Stimulated activated CD4-positive, alpha-beta T cell treated with anti-CD3 and anti-CD28 coated beads, Interleukin-12 subunit alpha, Interleukin-12 subunit beta, amount 100 ng/mL, for 48 hours (primary cell): ENCODE data around the gene PIK3IP1.

Experiments used
- DNase-seq, 3 donors: peaks; one replicate each; pipeline ENCODE4 v3.0.0-alpha.2; 2020; ENCODE audit warnings: low read depth in 2 of 3, low spot score in 1 of 3

The PIK3IP1 gene

DNA sequence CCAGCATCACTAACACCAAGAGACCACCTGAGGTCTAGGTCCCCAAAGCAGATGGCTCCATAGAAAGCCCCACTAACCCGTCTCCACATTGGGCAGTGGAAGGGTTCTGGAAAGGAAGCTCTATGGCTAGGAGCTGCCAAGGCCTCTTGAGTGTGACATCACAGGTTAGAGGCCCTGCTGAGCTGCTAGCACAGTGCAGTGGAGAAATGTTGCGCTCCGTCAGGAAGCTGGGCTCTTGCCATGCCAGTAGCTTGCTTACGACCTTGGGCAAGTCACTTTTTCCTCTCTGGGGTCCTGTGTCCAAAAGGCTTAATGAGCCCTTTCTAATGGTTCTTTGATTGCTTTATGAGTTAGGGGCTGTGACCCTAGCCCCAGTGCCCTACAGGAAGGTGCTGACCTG is 10.6 kb downstream of the PIK3IP1 start:
- no peak for DNase-seq

DNA sequence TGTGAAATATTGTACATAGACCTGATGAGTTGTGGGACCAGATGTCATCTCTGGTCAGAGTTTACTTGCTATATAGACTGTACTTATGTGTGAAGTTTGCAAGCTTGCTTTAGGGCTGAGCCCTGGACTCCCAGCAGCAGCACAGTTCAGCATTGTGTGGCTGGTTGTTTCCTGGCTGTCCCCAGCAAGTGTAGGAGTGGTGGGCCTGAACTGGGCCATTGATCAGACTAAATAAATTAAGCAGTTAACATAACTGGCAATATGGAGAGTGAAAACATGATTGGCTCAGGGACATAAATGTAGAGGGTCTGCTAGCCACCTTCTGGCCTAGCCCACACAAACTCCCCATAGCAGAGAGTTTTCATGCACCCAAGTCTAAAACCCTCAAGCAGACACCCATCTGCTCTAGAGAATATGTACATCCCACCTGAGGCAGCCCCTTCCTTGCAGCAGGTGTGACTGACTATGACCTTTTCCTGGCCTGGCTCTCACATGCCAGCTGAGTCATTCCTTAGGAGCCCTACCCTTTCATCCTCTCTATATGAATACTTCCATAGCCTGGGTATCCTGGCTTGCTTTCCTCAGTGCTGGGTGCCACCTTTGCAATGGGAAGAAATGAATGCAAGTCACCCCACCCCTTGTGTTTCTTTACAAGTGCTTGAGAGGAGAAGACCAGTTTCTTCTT is 12.3 kb downstream of the PIK3IP1 start:
- no peak for DNase-seq

- no peak for DNase-seq
Measured at GRCh38 chr22:31279327-31279669, 13.0 kb downstream of the PIK3IP1 start.

DNA sequence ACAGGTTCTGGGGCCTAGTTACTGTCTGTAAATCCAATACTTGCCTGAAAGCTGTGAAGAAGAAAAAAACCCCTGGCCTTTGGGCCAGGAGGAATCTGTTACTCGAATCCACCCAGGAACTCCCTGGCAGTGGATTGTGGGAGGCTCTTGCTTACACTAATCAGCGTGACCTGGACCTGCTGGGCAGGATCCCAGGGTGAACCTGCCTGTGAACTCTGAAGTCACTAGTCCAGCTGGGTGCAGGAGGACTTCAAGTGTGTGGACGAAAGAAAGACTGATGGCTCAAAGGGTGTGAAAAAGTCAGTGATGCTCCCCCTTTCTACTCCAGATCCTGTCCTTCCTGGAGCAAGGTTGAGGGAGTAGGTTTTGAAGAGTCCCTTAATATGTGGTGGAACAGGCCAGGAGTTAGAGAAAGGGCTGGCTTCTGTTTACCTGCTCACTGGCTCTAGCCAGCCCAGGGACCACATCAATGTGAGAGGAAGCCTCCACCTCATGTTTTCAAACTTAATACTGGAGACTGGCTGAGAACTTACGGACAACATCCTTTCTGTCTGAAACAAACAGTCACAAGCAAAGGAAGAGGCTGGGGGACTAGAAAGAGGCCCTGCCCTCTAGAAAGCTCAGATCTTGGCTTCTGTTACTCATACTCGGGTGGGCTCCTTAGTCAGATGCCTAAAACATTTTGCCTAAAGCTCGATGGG is 13.5 kb downstream of the PIK3IP1 start:
- no peak for DNase-seq

DNA sequence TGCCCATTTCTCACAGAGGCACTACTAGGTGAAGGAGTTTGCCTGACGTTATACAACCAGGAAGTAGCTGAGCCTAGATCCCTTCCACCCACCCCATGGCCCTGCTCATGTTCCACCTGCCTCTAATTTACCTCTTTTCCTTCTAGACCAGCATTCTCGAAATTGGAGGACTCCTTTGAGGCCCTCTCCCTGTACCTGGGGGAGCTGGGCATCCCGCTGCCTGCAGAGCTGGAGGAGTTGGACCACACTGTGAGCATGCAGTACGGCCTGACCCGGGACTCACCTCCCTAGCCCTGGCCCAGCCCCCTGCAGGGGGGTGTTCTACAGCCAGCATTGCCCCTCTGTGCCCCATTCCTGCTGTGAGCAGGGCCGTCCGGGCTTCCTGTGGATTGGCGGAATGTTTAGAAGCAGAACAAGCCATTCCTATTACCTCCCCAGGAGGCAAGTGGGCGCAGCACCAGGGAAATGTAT is 14.1 kb downstream of the PIK3IP1 start:
- DNase-seq, result no peak

GRCh38 chr22:31277741-31278140 is 14.5 kb downstream of the PIK3IP1 start:
- no peak for DNase-seq

GRCh38 chr22:31276426-31277167 is 15.7 kb downstream of the PIK3IP1 start:
- no peak for DNase-seq

DNA sequence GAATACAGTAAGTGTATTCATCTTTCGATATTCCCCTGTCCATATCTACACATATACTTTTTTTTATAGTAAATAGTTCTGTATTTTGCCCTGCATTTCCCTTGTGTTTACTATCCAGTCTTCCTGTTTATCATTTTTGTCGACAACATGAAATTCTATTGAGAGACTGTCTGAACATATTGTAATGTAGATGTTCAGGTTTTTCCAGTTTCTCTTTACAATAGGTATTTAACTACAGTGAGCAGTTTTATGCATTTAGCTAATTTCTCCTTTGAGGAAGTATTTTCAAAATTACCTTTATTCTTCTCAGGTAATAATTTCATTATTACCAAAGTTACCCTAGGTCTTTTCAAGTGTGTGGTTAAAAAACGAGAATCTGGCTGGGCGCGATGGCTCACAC is 16.7 kb downstream of the PIK3IP1 start:
- no peak for DNase-seq

- DNase-seq, result no peak
Measured at GRCh38 chr22:31275018-31275417, 17.3 kb downstream of the PIK3IP1 start.

- DNase-seq, result no peak
Measured at GRCh38 chr22:31274017-31274416, 18.3 kb downstream of the PIK3IP1 start.

GRCh38 chr22:31272522-31273446 is 19.5 kb downstream of the PIK3IP1 start:
- peak in 1 of 3 donors; percentile 55 for DNase-seq

DNA sequence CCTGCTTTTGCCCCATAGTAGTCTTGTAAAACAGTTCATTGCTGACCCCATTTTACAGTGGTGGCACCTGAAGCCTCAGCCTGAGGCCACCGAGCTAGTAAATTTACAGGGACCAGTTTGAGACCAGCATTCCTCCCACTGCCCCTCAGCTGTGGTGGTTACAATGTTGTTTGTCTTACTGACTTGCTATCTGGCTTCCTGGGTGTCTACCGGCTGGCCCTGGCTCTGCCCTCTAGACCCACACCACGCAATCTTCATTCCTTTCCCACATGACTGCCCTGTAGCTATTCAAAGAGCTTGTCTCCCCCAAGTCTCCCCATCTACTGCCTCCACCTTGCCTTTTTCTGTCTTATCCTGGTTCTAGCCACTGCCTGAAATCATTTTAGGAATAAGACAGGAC is 20.8 kb downstream of the PIK3IP1 start:
- no peak for DNase-seq

DNA sequence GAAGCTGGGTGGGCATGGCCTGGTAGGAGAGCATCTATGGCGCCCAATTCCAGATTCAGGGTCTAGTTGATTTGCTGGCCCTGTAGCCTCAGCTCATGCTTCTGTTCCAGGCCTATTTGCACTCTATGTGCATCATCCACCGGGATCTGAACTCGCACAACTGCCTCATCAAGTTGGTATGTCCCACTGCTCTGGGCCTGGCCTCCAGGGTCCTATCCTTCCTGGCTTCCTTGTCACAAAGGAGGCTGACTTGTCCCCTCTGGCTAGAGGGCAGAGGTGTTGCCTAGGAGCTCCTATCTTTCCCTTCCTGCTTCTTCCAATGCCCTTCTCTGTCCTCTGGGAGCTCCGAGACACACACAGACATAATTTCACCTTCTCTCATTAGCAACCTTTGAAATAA is 21.3 kb downstream of the PIK3IP1 start:
- no peak for DNase-seq

DNA sequence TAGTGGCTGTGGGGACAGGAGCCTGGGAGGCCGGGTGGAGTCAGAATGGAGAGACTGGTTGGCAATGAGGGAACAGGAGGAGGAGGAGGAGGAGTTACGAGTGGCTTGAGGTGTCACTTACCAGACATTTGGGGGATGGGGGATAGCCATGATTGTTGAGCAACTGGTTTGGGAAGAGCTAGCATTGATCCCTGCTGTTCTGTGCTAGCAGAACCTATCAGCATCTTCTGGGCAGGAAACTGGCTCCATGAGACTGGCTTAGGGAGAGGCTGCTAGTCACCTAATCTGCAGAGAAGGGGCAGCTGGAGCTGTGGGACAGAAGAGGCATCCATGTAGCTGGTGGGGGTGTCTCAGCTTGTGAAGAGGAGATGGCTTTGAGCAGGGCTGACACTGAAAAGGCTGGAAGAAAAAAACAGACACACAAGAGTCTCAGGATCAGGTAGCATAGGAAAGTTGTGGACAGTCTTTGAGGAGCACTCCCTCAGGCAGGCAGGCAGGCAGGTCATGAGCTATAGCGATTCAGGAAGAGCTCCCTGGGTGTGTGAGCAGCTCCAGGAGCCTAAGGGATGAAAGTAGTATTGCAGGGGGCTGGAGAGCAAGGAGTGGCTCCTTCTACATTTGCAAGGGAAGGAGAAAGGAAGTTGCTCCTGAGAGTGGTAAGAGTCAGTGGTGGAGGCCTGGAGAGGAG is 22.3 kb downstream of the PIK3IP1 start:
- no peak for DNase-seq

- DNase-seq, result no peak
Measured at GRCh38 chr22:31268281-31268680, 24.0 kb downstream of the PIK3IP1 start.

DNA sequence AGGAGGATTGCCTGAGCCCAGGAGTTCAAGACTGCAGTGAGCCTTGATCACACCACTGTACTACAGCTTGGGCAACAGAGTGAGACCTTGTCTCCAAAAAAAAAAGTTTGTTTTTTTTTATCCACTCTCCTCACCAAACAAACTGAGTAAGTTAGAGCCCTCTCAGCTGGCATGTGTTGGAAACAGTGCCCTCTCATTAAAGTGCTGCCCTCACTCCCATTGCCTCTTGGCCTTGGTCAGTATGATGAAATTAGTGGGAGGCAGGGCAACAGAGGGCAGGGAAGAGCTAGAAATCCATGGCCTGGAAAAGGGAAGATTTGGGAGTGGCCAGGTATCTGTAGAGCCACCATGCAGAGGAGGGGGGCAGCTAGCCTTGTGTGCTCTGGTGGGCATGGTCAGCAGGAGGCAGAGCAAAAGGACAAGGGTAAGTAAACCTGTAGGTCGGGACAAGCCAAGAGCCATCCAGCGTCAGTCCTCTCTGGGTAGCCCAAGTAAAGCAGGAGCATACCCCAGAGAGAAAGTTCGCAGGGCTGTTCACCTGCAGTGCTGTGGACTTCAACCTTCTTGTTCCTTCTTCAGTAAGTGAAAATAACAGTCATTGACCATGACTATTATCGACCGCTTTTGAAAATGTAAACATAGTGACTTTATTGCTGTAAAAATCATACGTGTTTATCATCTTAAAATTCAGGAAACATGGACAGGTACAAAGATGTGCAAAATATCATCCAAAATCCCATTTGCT is 28.2 kb downstream of the PIK3IP1 start:
- no peak for DNase-seq

- DNase-seq, result no peak
Measured at GRCh38 chr22:31262312-31263133, 29.8 kb downstream of the PIK3IP1 start.

- DNase-seq, result no peak
Measured at GRCh38 chr22:31260474-31260856, 31.8 kb downstream of the PIK3IP1 start.
